Measurements from ENCODE around the gene LZTR1. TPM values are rescaled to one million over a fixed set of nuclear protein-coding genes. Genes with fewer than 3 reads are reported as not detected.

The LZTR1 gene
- polyA plus RNA-seq, 2 of the 4 experiments (the other 2 are of a cell fraction) = 14.1 to 23.5 TPM

DNA sequence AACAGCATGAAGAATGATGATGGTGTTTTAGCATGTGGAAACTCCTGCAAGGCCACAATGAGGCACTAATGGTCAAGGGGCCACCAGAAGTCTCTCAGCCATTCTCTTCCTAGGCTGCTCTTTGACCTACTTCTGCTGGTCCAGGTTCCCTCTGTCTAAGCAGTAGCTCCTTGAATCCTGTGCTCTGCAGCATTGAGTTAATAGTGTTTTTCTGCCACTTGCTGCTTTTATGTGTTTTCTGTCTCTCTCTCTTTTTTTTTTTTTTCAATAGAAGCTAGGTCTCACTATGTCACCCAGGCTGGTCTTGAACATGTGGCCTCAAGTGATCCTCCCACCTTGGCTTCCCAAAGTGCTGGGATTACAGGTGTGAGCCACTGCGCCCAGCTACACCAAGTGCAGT lies 35.1 kb upstream of the LZTR1 start (continued):
- TF ChIP-seq RNF2 (IDR thresholded peaks at IDR 0.05; ENCODE audit: borderline replicate concordance, low read depth) = no peak

DNA sequence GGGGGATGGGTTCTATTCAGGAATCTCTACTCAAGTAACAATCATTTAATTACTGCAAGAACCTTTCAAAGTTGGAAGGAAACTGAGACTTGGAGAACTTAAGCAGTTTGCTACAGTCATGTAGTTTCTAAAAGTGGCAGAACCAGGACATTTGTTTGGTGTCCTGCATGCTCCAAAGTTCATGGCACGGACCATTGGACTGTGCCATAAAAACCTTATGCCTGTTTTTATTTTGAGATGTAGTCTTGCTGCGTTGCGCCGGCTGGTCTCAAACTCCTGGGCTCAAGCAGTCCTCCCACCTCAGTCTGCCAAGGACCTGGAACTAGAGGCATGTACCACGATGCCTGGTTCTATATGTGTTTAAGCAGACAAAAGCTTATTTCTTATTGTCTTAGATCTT lies 33.6 kb upstream of the LZTR1 start:
- no peaks in the 10 kb centered on the region for H3K9me3 ChIP-seq
- POLR2A ChIA-PET = no interaction called here
- FAIRE-seq (no peak), DNase-seq (ENCODE audit: low read depth in 1 of 2, low spot score in 1 of 2) (no peak), ATAC-seq (no peak)
- H3K4me2 ChIP-seq = no peak overlapping the region
- peaks cover 41% of the 10 kb centered on the region for H3K4me1 ChIP-seq
- 78% methylated on average over 5 of the region's 5 CpGs for WGBS (ENCODE audit: missing lambda C conversion rate)
- CTCF ChIA-PET = interaction anchor here (1.4 kb wide), 1 partner anchor 63 kb away, joined by 3 read pairs; no protein-coding TSS in a partner anchor
- TF ChIP-seq CBX2 (IDR thresholded peaks at IDR 0.05; ENCODE audit: borderline replicate concordance, low read depth) (no peak), JUN (IDR thresholded peaks at IDR 0.05) (no peak), KDM5A (IDR thresholded peaks at IDR 0.05) (no peak), RFX5 (IDR thresholded peaks at IDR 0.05) (no peak), HOXA7 (CRISPR knock-in tag; IDR thresholded peaks at IDR 0.05) (no peak), ZNF302 (CRISPR knock-in tag; IDR thresholded peaks at IDR 0.05) (no peak), TFCP2L1 (CRISPR knock-in tag; IDR thresholded peaks at IDR 0.05) (no peak), HOXB13 (CRISPR knock-in tag; IDR thresholded peaks at IDR 0.05; ENCODE audit: low read depth) (no peak), HOXB5 (CRISPR knock-in tag; IDR thresholded peaks at IDR 0.05) (no peak), USF2 (IDR thresholded peaks at IDR 0.05) (no peak), POLR2AphosphoS2 (conservative IDR thresholded peaks at IDR 0.05; ENCODE audit: low read length) (no peak), FOSB (CRISPR knock-in tag; IDR thresholded peaks at IDR 0.05) (no peak), RCOR1 (IDR thresholded peaks at IDR 0.05; ENCODE audit: low read depth, low read length) (no peak), GATA3 (IDR thresholded peaks at IDR 0.05; ENCODE audit: borderline replicate concordance) (no peak)
- TF ChIP-seq, protein P1, sequence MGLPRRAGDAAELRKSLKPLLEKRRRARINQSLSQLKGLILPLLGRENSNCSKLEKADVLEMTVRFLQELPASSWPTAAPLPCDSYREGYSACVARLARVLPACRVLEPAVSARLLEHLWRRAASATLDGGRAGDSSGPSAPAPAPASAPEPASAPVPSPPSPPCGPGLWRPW (IDR thresholded peaks at IDR 0.05) = no peak
- H3K27ac ChIP-seq = no peak overlapping the region
- H3K4me3 ChIP-seq = no peak overlapping the region

DNA sequence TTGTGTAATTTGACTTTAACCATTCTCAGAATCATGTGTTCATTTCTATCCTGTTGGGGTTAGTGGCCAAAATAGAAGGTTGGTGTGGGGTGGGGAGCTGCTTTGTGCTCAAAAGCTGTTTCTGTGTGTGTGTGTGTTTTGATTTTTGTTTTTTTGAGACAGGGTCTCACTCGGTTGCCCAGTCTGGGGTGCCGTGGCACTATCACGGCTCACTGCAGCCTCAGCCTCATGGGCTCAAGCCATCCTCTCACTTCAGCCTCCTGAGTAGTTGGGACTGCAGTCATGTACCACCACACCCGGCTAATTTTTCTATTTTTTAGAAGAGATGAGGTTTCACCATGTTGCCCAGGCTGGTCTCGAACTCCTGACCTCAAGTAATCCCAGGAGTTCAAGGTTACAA lies 33.1 kb upstream of the LZTR1 start:
- TF ChIP-seq JUNB (IDR thresholded peaks at IDR 0.05) (no peak), HOXB13 (CRISPR knock-in tag; IDR thresholded peaks at IDR 0.05; ENCODE audit: low read depth) (no peak), BHLHE40 (IDR thresholded peaks at IDR 0.05; ENCODE audit: low read depth, low read length) (no peak), GATA3 (IDR thresholded peaks at IDR 0.05; ENCODE audit: borderline replicate concordance) (no peak), RFX5 (IDR thresholded peaks at IDR 0.05) (no peak), ZSCAN20 (CRISPR knock-in tag; IDR thresholded peaks at IDR 0.05) (no peak), CHD2 (IDR thresholded peaks at IDR 0.05; ENCODE audit: low read length, partially characterized antibody) (no peak), MAX (IDR thresholded peaks at IDR 0.05) (no peak)
- TF ChIP-seq, protein P2, sequence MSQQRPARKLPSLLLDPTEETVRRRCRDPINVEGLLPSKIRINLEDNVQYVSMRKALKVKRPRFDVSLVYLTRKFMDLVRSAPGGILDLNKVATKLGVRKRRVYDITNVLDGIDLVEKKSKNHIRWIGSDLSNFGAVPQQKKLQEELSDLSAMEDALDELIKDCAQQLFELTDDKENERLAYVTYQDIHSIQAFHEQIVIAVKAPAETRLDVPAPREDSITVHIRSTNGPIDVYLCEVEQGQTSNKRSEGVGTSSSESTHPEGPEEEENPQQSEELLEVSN (IDR thresholded peaks at IDR 0.05; ENCODE audit: borderline replicate concordance, low read depth) = no peak
- TF ChIP-seq, protein P3, sequence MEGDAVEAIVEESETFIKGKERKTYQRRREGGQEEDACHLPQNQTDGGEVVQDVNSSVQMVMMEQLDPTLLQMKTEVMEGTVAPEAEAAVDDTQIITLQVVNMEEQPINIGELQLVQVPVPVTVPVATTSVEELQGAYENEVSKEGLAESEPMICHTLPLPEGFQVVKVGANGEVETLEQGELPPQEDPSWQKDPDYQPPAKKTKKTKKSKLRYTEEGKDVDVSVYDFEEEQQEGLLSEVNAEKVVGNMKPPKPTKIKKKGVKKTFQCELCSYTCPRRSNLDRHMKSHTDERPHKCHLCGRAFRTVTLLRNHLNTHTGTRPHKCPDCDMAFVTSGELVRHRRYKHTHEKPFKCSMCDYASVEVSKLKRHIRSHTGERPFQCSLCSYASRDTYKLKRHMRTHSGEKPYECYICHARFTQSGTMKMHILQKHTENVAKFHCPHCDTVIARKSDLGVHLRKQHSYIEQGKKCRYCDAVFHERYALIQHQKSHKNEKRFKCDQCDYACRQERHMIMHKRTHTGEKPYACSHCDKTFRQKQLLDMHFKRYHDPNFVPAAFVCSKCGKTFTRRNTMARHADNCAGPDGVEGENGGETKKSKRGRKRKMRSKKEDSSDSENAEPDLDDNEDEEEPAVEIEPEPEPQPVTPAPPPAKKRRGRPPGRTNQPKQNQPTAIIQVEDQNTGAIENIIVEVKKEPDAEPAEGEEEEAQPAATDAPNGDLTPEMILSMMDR (IDR thresholded peaks at IDR 0.05) = no peak
- no peak overlapping the region for H3K4me3 ChIP-seq
- CTCF ChIA-PET = interaction anchor here (1.4 kb wide), 1 partner anchor 64 kb away, joined by 3 read pairs; no protein-coding TSS in a partner anchor
- no peak for DNase-seq (ENCODE audit: low read depth in 1 of 2, low spot score in 1 of 2)
- POLR2A ChIA-PET = no interaction called here
- no peak for ATAC-seq
- FAIRE-seq = no peak
- peaks cover 44% of the 10 kb centered on the region for H3K4me1 ChIP-seq
- no peaks in the 10 kb centered on the region for H3K9me3 ChIP-seq
- WGBS (ENCODE audit: missing lambda C conversion rate) = 92% methylated on average over 5 of the region's 5 CpGs
- H3K27ac ChIP-seq = no peak overlapping the region
- H3K4me2 ChIP-seq = no peak overlapping the region

Measured in A549 (cell line).